Measurements from ENCODE around the gene APOC3.

DNA sequence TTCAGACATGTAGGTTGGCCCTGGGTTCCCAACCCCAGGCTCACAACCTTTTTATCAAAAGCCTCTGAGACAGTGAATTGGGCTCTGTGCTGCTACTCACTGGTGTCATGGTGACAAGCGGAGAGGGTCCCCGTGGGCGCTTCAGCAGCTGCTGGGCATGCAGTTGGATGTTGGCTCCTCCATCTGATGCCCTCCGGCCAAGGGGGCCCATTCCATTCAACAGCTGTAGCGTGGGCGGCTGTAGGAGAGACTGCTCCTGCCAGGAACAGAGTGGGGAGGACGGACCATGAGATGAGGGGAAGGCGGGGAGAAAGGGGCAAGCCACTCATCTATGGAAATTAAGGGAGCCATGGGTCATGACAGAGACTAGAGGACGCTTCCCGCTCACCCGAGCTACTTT is 43.7 kb downstream of the APOC3 start:
- TF ChIP-seq, protein P1, sequence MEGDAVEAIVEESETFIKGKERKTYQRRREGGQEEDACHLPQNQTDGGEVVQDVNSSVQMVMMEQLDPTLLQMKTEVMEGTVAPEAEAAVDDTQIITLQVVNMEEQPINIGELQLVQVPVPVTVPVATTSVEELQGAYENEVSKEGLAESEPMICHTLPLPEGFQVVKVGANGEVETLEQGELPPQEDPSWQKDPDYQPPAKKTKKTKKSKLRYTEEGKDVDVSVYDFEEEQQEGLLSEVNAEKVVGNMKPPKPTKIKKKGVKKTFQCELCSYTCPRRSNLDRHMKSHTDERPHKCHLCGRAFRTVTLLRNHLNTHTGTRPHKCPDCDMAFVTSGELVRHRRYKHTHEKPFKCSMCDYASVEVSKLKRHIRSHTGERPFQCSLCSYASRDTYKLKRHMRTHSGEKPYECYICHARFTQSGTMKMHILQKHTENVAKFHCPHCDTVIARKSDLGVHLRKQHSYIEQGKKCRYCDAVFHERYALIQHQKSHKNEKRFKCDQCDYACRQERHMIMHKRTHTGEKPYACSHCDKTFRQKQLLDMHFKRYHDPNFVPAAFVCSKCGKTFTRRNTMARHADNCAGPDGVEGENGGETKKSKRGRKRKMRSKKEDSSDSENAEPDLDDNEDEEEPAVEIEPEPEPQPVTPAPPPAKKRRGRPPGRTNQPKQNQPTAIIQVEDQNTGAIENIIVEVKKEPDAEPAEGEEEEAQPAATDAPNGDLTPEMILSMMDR (IDR thresholded peaks at IDR 0.05; ENCODE audit: low read depth, low read length): no peak
- TF ChIP-seq EZH2phosphoT487 (IDR thresholded peaks at IDR 0.05; ENCODE audit: low read depth): no peak
